Astrocyte of the spinal cord (primary cell): ENCODE results near the gene NCAPD3.
"Not testable (repeated sequence)": the region's sequence is repeated elsewhere in the genome, so short reads cannot be mapped to it uniquely, and the experiment has no call there.

ENCODE experiments used
- DNase-seq: peaks from one replicate; pipeline ENCODE4 v3.0.0; 2011; ENCODE audit warnings: low read depth, low spot score
- H3K4me3 ChIP-seq: 2 replicates; pipeline ENCODE4 v1.5.1; 2011; ENCODE audit warnings: low read depth, mild to moderate bottlenecking, low read length, moderate library complexity
- in situ Hi-C: cut with HindIII; loops from 2 replicates; pipeline ENCODE4 v1.10.0; 2017; ENCODE audit warnings: low sequenced_read_pairs
- TF ChIP-seq, protein P1 (sequence below): IDR thresholded peaks from 2 replicates; pipeline ENCODE4 v1.5.1; 2012; ENCODE audit warnings: low read depth, mild to moderate bottlenecking, low read length, inconsistent platforms

The NCAPD3 gene

DNA sequence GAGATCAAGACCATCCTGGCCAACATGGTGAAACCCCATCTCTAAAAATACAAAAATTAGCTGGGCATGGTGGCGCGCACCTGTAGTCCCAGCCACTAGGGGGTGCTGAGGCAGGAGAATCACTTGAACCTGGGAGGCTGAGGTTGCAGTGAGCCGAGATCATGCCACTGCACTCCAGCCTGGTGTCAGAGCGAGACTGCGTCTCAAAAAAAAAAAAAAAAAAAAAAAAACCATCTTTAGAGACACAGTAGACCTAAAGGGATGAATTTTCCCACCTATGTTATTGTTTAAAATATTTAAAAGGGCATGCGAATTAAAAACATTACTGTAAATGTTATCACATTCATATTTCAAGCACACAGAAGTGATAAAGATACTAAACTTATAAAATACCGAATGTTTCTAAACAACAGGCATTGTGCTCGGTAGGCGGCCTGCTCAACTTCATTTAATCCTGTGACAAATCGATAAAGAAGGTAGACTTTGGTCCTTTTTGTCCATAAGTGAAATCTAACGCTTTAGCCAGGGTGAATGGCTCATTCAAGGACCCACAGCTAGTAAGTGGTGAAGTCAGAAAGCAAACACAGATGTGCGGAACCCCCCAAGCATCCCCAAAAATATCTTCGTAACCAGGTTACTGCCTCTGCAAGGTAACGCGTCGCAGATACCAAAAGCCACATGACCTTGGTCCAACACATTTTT is 16.1 kb downstream of the NCAPD3 start:
- TF ChIP-seq, protein P1, sequence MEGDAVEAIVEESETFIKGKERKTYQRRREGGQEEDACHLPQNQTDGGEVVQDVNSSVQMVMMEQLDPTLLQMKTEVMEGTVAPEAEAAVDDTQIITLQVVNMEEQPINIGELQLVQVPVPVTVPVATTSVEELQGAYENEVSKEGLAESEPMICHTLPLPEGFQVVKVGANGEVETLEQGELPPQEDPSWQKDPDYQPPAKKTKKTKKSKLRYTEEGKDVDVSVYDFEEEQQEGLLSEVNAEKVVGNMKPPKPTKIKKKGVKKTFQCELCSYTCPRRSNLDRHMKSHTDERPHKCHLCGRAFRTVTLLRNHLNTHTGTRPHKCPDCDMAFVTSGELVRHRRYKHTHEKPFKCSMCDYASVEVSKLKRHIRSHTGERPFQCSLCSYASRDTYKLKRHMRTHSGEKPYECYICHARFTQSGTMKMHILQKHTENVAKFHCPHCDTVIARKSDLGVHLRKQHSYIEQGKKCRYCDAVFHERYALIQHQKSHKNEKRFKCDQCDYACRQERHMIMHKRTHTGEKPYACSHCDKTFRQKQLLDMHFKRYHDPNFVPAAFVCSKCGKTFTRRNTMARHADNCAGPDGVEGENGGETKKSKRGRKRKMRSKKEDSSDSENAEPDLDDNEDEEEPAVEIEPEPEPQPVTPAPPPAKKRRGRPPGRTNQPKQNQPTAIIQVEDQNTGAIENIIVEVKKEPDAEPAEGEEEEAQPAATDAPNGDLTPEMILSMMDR = peak; percentile 59
- H3K4me3 ChIP-seq = no peak overlapping the region
- in situ Hi-C loops = no loop called here
- DNase-seq = no peak

DNA sequence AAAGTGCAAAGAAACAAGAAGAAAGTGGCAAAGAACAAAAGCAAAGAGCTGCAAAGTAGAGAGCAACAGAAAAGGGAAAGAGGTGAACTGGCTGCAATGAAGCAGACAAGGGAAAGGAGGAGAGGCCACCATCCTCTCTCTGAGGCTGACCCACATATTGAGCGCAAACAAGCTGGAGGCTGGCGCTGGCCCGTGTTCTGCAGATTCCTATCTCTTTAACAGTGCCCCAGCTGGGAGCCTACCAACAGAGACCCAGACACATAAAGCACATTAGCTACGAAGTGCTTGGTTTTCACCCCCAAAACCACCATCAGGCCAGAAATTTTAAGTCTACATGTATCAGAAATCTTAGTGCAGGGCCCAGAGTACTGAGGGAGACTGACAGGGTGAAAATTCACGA is 17.6 kb downstream of the NCAPD3 start:
- no peak overlapping the region for H3K4me3 ChIP-seq
- DNase-seq = no peak
- TF ChIP-seq, protein P1 = no peak
- in situ Hi-C loops = no loop called here

DNA sequence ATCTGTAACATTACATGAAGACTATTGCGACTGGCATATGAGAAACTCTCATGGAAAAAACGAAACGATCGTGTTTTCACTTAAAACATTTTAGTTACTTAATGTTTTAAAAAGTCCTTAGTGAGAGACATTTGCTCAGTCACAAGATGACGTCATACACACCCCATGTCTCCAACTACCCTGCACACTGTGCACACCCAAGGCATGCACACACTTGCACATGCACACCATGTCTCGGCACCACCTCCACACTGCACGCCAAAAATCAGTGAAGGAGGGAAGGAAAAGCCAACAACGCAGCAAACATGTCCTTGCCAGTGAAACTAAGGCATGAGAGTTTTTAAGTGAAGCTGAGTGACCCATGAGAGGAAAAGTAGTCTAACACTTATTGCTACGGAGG is 18.0 kb downstream of the NCAPD3 start:
- no peak for DNase-seq
- in situ Hi-C loops = no loop called here
- TF ChIP-seq, protein P1 = no peak
- no peak overlapping the region for H3K4me3 ChIP-seq

DNA sequence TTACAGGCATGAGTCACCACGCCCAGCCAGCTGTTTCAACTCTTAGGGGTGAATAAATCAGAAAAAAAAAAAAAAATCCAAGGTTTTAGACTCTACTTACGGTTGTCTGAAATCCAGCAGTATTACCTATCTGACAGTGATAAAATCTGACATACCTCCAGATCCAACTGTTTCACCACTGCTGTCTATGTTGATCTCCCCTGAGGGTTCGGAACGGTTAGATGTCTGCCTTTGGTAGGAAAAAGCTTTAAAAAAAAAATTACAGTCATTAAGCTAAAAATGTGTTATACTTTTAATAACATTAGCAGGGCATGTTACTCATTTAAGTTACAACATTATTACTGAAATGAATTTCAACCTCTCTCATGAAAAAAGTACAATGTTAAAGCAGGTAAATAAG is 21.1 kb downstream of the NCAPD3 start:
- TF ChIP-seq, protein P1 = no peak
- DNase-seq = no peak
- in situ Hi-C loops = no loop called here

DNA sequence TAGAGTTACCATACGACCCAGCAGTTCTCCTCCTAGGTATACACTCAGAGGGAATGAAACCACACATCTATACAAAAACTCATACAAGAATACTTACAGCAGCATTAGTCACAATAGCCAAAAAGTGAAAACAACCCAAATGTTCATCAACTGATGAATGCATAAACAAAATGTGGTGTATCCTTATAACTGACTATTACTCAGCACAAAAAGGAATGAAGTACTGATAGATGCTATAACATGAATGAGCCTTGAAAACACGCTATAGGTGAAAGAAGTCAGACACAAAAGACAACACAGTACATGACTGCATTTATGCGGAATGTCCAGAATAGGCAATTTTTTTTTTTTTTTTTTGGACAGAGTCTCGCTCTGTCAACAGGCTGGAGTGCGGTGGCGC is 23.1 kb downstream of the NCAPD3 start:
- in situ Hi-C loops = no loop called here
- DNase-seq = no peak
- TF ChIP-seq, protein P1 = no peak
- H3K4me3 ChIP-seq = no peak overlapping the region

More for the DNA sequence above, 21.1 kb downstream of the NCAPD3 start:
- no peak overlapping the region for H3K4me3 ChIP-seq

DNA sequence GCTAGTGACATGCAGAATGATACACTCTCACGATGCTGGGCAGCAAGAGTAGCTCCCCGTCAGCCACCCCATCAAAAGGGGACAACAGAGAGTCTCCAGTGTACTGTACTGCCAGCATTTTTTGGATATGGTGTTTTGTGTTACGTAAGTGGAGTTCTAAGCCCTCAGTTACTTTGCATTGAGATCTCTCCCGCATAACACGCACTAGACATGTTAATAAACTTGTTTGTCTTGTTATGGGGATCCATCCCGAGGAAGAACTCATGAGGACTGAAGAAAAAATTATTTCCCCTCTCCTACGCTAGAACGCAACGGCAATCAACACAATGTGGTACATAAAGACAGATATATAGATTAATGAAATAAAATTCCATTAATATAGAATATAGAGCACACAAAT is 24.2 kb downstream of the NCAPD3 start:
- H3K4me3 ChIP-seq = no peak overlapping the region
- no peak for DNase-seq
- TF ChIP-seq, protein P1 = no peak
- in situ Hi-C loops = no loop called here

DNA sequence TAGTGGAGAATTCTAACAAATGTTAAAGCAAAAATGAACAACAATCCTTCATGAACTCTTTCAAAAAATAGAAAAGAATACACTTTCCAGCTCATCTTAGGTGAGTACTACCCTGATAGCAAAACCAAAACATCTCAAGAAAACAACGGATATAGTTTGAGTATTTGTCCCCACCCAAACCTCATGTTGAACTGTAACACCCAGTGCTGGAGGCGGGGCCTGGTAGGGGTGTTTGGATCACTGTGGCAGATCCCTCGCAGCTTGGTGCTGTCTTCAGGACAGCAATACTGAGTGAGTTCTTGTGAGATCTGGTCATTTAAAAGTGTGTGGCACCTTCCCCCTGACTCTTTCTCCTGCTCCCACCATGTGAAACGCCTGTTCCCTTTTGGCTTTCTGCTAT is 27.0 kb downstream of the NCAPD3 start:
- TF ChIP-seq, protein P1 = no peak
- in situ Hi-C loops = no loop called here
- no peak for DNase-seq
- H3K4me3 ChIP-seq = no peak overlapping the region

DNA sequence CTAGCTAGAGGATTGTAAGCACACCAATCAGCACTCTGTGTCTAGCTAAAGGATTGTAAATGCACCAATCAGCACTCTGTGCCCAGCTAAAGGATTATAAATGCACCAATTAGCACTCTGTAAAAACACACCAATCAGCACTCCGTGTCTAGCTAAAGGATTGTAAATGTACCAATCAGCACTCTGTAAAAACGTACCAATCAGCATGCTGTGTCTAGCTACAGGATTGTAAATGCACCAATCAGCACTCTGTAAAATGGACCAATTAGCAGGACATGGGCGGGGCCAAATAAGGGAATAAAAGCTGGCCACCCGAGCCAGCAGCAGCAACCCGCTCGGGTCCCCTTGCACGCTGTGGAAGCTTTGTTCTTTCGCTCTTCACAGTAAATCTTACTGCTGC is 35.7 kb downstream of the NCAPD3 start:
- in situ Hi-C loops, DNase-seq: not testable (repeated sequence)

More for the DNA sequence above, 35.7 kb downstream of the NCAPD3 start:
- not testable (repeated sequence) for H3K4me3 ChIP-seq
